Lower leg skin (tissue), 4 donors: ENCODE measurements around the gene UBQLN1. TPM values are rescaled to one million over a fixed set of nuclear protein-coding genes. Genes with fewer than 3 reads are reported as not detected.

Source experiments
- DNase-seq, 2 donors: peaks; one replicate each; pipeline ENCODE4 v3.0.0-alpha.2; 2019; ENCODE audit warnings: low spot score in 2 of 2
- H3K4me3 ChIP-seq: fragments of 200-600 bp; sonication (generic); 2 replicates; pipeline ENCODE4 v1.5.1; 2017; ENCODE audit warnings: mild to moderate bottlenecking, low read depth; ENCODE audit not compliant: poor library complexity, severe bottlenecking
- POLR2A ChIP-seq, 2 donors: fragments of 450-650 bp; IDR thresholded peaks; one replicate each; pipeline ENCODE4 v1.6.1; 2016 to 2017; ENCODE audit warnings: antibody characterized with exemption in 2 of 2, mild to moderate bottlenecking in 1 of 2, moderate library complexity in 1 of 2
- WGBS, 2 donors: methylation state at CpG; one replicate each; pipeline ENCODE4 v1.1.5; 2018; 5-methylcytosine and 5-hydroxymethylcytosine counted together
- intact Hi-C: fragments of 100-400 bp; cut with DNase I; formaldehyde crosslinking; loops from one replicate; pipeline ENCODE4 v1.15.0; 2023; ENCODE audit warnings: low total_unique reads
- total RNA-seq, 4 donors: library from RNA; depleted of rRNA; stranded (reverse); fragments of >200 nt; gene quantifications; one replicate each; pipeline ENCODE4 v1.1.0, GENCODE V29; 2016
- TF ChIP-seq, protein P1 (sequence below), 3 donors: fragments of 450-650 bp; IDR thresholded peaks; one replicate each; pipeline ENCODE4 v1.5.1; 2016; ENCODE audit warnings: antibody characterized with exemption in 3 of 3, mild to moderate bottlenecking in 3 of 3, moderate library complexity in 2 of 3

Gene UBQLN1
- total RNA-seq, 4 donors from 2014 or later: 92.7 to 120 (median 101) TPM

DNA sequence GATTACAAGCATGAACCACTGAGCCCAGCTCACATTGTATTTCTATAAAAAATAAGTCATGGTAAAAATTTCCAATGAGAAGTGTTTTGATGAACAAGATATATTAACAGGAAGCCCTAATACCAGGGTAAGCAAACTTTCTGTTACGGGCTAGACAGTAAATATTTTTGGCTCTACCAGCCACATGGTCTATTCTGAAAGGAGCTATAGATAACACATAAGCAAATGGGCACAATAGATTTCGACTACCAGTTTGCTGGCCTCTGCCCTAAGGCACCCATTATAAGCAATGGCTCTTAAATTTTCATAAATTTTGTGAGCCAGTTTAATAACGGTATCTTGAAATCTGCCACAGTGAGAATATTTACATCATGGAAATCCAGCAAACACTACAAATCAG lies 8.1 kb downstream of the UBQLN1 start:
- TF ChIP-seq POLR2A (IDR thresholded peaks at IDR 0.05): no peak
- TF ChIP-seq, protein P1, sequence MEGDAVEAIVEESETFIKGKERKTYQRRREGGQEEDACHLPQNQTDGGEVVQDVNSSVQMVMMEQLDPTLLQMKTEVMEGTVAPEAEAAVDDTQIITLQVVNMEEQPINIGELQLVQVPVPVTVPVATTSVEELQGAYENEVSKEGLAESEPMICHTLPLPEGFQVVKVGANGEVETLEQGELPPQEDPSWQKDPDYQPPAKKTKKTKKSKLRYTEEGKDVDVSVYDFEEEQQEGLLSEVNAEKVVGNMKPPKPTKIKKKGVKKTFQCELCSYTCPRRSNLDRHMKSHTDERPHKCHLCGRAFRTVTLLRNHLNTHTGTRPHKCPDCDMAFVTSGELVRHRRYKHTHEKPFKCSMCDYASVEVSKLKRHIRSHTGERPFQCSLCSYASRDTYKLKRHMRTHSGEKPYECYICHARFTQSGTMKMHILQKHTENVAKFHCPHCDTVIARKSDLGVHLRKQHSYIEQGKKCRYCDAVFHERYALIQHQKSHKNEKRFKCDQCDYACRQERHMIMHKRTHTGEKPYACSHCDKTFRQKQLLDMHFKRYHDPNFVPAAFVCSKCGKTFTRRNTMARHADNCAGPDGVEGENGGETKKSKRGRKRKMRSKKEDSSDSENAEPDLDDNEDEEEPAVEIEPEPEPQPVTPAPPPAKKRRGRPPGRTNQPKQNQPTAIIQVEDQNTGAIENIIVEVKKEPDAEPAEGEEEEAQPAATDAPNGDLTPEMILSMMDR (IDR thresholded peaks at IDR 0.05): no peak
- intact Hi-C loops: no loop called here
- DNase-seq: no peak
- WGBS, 2 donors: 82 to 85% methylated on average over 3 of the region's 3 CpGs
- no peak overlapping the region for H3K4me3 ChIP-seq

DNA sequence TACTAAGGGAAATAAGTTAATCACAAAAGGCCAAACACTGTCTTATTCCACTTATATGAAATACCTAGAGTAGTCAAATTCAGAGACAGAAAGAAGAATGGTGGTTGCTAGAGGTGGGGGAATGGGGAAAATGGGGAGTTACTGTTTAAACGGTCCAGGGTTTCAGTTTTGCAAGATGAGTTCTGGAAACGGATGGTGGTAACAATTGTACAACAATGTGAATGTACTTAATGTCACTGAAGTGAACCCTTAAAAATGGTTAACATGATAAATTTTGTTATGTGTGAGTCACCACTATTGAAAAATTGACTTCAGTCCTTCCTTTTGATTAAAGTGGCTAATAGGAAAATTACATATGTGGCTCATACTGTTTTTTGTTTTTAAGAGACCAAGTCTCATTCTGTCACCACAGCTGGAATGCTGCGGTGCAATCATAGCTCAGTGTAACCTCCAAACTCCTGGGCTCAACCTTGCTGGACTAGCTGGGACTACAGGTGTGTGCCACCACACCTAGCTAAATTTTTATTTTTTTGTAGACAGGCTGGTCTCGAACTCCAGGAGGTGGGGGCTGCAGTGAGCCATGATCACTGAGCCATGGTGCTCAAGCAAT lies 8.7 kb downstream of the UBQLN1 start:
- no peak for TF ChIP-seq POLR2A (IDR thresholded peaks at IDR 0.05)
- TF ChIP-seq, protein P1 (IDR thresholded peaks at IDR 0.05): no peak
- H3K4me3 ChIP-seq: no peak overlapping the region
- WGBS, 2 donors: 68 to 75% methylated on average over 4 of the region's 4 CpGs
- intact Hi-C loops: no loop called here
- DNase-seq: no peak

DNA sequence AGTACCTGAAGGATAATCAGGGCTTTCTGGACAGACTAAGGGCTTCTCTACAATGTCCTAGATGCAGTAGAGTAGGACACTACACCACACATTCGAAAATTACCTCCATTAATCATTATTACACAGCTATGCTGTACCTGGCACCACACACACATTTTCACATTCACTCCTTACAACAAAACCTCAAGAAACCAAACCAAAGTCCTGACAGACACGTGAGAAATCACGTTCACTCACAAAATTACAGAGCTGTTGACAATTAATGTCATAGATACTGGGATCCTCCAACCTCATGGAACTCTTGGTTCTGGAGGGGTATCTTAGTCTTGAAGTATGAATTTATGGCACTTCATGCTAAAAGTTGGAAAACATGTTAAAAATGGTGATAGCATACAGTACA lies 16.3 kb downstream of the UBQLN1 start:
- no peak for TF ChIP-seq POLR2A (IDR thresholded peaks at IDR 0.05)
- TF ChIP-seq, protein P1 (IDR thresholded peaks at IDR 0.05): no peak
- WGBS, 2 donors: 84 to 85% methylated on average over 3 of the region's 3 CpGs
- intact Hi-C loops: no loop called here
- H3K4me3 ChIP-seq: no peak overlapping the region
- no peak for DNase-seq

DNA sequence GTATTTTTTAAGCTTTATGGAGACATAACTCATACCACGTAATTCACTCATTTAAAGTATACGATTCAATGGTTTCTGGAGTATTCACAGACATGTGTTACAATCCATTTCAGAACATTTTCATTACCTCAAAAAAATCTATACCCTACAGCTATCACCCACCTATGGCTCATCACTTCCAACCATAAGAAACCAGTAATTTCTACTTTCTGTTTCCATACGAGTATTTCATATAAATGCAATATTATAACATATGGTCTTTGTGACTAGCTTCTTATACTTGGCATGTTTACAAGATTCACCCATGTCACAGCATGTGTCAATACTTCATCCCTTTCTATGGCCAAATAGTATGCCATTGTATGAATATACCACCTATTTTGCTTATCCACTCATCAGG lies 18.8 kb downstream of the UBQLN1 start:
- TF ChIP-seq POLR2A (IDR thresholded peaks at IDR 0.05): no peak
- TF ChIP-seq, protein P1 (IDR thresholded peaks at IDR 0.05): no peak
- intact Hi-C loops: no loop called here
- WGBS, 2 donors: 81 to 86% methylated on average over 3 of the region's 3 CpGs

DNA sequence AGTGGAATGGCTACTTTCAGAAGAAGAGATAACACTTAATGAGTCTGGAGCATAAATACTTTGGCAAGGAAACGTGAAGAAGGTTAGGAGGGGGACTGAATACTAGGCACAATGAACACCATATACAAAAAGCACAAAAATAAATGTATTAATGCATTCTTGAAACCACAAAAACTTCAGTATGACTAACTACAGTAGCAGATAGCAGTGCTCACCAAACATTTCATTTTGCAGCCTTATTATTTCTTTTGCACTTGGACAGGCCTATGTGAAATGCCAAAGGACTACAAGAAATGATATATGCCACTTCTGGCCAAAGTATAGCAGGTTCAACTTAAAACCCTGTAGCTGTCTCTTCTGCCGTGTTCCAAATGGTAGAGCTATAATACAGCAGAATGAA lies 26.3 kb downstream of the UBQLN1 start:
- 89 to 93% methylated on average over 2 of the region's 2 CpGs for WGBS, 2 donors
- TF ChIP-seq POLR2A (IDR thresholded peaks at IDR 0.05): no peak
- TF ChIP-seq, protein P1 (IDR thresholded peaks at IDR 0.05): no peak
- intact Hi-C loops: no loop called here
- no peak overlapping the region for H3K4me3 ChIP-seq
- DNase-seq: no peak

More for the DNA sequence above, 18.8 kb downstream of the UBQLN1 start:
- no peak overlapping the region for H3K4me3 ChIP-seq
- DNase-seq: no peak

DNA sequence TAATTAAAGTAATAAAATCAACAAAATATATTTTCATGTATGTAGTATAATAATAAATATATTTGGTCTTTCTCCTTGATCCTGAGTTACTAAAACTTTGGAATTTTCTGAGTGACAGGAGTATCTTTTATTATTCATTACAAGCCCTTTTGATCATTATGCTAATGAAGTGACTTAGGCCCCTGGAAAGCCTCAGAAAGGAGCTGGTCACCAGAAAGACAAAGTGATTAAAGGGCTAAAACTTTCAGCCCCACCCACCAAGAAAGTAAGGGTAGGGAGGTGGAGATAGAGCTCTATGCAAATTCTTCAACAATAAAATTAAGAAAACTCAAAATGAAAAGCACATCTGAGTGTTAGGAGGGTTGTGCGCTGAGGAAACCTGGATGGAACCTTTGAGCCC lies 27.5 kb downstream of the UBQLN1 start:
- WGBS, 2 donors: 93 to 100% methylated on average over 1 of the region's 1 CpG
- no peak for TF ChIP-seq POLR2A (IDR thresholded peaks at IDR 0.05)
- TF ChIP-seq, protein P1 (IDR thresholded peaks at IDR 0.05): no peak
- no peak for DNase-seq
- no peak overlapping the region for H3K4me3 ChIP-seq
- intact Hi-C loops: no loop called here
